ENCODE measurements around the gene PABPN1.

DNA sequence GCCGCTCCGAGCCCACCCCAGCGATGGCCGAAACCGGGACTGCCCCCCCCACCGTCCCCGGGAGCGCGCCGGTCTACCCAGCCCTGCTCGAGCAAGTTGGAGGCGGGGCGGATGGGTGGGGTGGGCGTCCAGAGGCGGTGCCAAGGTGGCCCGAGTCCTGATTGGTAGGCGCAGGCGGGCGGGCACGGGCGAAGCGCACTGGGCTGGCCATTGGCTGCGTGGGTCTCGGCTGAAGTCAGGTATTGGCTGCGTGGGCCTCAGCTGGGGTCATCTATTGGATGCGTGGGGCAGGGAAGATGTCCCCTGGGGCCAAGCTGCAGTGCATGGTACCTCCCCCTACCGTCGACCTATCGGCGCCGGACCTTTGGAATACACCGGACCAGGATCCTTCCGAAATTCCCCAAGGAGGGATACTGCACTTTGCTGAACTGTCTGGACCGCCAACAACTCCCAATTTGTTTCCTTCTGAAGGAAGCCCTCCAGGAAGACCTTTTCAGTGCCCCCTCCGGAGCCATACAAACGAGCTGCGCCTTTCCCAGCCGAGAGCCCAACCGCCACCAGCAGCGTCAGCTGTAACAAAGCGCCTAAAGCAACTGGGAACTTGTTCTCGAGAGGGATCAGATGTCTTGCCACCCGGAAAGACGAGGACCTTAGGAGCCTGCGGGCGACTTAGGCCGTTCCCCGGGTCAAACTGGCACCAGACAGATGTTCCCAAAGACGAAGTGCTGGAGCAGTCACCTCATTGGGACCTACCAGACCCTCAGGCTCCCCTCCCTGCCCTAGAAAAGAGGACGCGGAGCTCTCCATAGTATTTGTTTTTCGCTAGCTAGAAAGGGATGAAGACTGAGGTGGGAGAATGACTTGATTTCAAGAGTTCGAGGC is 35.0 kb upstream of the PABPN1 start, which contains the start of gene HOMEZ:
- no peak for TF ChIP-seq EZH2 (optimal IDR thresholded peaks at IDR 0.05; ENCODE audit: low read depth, low read length)
- TF ChIP-seq, protein P1, sequence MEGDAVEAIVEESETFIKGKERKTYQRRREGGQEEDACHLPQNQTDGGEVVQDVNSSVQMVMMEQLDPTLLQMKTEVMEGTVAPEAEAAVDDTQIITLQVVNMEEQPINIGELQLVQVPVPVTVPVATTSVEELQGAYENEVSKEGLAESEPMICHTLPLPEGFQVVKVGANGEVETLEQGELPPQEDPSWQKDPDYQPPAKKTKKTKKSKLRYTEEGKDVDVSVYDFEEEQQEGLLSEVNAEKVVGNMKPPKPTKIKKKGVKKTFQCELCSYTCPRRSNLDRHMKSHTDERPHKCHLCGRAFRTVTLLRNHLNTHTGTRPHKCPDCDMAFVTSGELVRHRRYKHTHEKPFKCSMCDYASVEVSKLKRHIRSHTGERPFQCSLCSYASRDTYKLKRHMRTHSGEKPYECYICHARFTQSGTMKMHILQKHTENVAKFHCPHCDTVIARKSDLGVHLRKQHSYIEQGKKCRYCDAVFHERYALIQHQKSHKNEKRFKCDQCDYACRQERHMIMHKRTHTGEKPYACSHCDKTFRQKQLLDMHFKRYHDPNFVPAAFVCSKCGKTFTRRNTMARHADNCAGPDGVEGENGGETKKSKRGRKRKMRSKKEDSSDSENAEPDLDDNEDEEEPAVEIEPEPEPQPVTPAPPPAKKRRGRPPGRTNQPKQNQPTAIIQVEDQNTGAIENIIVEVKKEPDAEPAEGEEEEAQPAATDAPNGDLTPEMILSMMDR (IDR thresholded peaks at IDR 0.05; ENCODE audit: low read length) = no peak
- no peak for TF ChIP-seq EZH2phosphoT487 (IDR thresholded peaks at IDR 0.05; ENCODE audit: low read length)
